ENCODE results near the gene MYBPC2.
"Not testable (repeated sequence)": the region's sequence is repeated elsewhere in the genome, so short reads cannot be mapped to it uniquely, and the experiment has no call there.

Gene MYBPC2

DNA sequence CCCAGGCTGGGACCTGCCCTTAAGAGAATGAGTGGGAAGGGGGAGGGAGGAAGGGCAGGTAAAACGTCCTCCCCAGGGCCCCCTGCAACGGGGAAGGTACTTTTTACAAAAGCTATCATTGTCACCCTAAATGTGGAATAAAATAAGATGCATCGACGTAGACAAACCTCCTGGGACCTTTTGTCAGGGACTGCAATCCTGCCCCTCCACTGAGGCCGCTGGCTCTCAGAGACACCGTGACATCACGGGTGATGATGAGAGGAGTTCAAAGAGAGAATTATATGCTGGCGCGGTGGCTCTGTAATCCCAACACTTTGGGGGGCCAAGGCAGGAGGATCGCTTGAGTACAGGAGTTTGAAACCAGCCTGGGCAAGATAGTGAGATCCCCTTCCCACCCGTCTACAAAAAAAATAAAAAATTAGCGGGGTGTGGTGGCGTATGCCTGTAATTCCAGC lies 1.8 kb upstream of the MYBPC2 start:
- no peak for DNase-seq

DNA sequence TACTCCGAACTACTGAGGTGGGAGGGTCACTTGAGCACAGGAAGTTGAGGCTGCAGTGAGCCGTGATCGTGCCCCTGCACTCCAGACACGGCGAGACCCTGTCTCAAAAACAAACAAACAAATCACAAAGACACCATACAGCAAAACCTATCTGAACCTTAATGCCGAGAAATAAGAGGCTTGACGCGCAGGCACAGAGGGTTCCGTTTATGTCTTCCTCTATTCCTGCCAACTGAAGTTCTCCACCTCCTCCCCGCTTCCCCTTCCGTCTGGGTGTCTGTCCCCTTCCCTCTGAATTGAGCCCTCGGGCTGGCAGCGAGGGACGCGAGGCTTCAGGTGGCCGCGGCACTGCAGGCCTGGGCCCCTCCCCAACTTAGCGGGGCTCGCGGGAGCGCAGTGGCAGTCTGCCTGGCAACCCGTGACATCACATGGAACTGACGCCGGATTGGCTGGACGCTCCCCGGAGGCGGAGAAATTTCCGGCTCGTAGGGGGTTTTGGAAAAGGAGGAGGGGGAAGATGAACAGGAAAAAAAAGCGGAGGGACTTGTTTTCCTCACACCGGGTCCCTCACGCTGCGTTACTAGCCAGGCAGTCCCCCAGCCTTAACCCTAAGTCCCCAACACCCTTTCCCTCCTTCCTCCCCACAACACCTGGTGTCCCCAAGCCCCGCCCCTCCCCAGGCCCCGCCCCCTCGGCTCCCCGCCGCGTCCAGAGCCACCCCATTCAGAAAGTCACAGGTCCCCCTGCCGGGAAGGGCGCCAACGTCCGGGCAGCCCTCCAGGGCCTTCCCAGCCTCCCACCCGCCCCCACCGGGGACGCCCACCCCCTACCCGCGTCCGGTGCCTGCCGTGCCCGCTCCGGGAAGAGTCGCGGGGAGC lies 1.1 kb upstream of the MYBPC2 start:
- peak; percentile 67 to 77 for DNase-seq

DNA sequence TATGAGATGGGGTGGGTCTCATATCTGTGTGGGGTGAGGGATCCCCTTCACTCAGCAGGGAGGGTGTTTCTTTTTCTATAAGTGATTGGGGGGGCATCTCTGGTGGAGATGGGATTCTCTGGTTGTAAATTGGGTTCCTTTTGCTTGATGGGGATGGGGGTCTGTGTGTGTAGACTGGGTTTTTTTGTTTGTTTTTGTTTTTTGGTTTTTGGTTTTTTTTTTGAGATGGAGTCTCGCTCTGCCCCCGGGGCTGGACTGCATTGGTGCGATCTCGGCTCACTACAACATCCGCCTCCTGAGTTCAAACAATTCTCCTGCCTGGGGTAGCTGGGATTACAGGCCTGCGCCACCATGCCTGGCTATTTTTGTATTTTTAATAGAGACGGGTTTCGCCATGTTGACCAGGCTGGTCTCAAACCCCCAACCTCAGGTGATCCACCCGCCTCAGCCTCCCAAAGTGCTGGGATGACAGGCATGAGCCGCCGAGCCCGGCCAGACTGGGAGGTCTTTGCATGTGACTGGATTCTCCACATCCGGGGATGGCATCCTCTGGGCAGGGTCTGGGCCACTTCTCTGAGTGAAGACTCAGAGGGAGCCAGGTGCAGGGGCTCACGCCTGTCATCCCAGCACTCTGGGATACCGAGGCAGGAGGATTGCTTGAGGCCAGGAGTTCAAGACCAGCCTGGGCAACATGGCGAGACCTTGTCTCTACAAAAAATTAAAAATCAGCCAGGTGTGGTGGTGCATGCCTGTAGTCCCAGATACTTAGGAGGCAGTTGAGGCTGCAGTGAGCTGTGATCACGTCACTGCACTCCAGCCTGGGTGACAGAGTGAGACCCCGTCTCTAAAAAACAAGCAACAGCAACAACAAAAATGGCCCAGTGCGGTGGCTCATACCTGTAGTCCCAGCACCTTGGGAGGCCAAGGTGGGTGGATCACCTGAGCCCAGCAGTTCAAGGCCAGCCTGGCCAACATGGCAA lies 799 bp downstream of the MYBPC2 start:
- DNase-seq = no peak

DNA sequence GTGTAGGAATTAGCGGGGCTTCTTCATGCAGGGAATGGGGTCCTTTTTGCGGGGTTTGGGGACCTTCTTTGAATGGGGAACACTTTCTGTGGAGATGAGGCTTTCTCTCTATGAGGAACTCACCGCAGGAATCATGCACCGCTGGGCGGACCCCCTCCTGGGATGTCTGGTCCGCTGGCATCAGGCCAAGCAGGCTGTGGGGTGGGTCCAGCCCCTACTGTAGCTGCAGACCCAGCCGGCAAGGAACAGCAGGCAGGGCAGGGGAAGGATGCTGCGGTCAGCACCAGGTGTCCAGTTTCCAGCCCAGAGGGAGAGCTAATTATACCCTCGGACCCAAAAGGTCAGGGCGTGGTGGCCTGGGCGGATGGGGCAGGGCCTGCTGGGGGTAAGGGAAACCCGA lies 1.8 kb downstream of the MYBPC2 start:
- no peak for DNase-seq

DNA sequence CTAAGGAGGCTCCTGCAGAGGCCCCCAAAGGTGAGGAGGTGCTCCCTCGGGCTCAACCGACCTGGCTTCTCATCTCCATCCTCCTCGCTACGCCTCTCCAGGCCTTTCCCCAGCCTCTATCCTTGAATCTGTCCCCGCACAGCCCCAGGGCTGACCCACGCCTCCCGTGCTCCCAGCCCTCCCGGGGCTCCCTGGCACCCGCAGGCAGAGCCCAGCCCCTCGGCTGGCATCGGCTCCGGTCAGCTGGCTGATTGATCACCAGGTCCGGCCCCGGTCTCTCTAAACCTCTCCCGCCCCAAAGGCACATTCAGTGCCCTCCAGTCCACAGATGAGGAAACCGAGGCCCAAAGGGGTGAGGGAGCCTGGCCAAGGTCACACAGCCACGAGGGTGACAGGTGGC lies 2.5 kb downstream of the MYBPC2 start:
- no peak for DNase-seq

DNA sequence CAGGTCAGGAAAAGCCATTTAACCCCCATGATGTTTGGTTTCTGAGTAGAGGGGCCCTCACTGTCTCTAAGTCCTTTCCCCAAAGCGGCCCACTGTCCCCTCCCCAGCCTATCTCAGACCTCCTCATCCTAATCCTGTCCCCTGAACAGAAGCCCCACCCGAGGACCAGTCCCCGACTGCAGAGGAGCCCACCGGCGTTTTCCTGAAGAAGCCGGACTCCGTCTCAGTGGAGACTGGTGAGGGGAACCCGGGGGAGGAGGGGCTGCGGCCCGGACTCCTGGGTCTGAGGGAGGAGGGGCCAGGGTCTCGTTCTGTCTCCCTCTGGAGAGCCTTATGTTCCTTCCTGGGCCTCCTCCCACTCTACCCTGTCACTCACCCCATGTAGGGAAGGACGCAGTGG lies 2.9 kb downstream of the MYBPC2 start:
- no peak for DNase-seq

DNA sequence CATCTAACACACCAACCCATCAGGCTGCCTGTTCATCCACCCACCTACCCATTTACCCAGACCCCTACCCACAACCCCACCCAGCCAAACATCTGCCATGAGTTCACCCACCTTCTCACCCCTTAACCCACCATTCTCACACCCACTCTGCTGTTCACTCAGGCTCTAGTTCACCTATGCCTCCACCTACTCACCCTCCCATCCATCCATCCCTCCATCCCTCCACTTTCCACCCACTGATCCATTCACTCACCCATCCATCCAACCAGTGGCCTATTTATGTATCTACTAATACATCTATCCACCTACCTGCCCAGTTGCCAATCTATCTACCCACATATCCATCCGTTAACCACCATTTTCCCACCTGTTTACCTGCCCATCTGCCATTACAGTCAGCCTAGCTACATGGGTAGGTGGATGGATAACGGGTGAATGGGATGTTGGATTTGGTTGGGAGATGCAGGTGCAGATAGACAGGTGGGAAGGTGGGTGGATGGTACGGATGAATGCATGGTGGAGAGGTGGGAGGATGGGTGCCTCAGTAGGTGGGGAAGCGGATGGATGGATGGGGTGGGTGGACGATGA lies 5.3 kb downstream of the MYBPC2 start:
- no peak for DNase-seq

DNA sequence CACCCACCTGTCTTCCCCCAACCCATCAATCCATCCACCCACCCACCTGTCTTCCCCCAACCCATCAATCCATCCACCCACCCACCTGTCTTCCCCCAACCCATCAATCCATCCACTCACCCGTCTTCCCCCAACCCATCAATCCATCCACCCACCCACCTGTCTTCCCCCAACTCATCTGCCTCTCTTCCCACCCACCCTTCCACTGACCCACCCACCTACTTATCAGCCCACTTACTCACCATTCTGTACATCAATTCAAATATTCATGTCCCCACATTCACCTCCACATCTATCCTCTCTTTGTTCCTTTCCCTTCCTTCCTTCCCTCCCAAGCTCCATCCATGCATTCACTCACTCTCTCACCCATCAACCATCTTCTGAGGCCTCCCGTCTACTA lies 6.4 kb downstream of the MYBPC2 start:
- not testable (repeated sequence) for DNase-seq

DNA sequence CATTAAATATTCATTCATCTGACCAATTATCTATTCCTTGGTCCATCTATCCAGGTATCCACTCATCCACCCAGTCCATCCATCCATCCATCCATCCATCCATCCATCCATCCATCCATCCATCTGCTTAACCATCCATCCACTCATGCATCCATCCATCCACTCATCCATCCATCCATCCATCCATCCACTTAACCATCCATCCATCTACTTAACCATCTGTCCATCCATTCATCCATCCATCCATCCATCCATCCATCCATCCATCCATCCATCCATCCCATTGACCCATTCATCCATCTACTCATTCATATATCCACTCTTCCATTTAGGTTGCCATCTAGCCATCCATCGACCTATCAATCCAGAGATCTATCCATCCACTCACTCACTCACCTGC lies 11.4 kb downstream of the MYBPC2 start:
- DNase-seq = no peak

DNA sequence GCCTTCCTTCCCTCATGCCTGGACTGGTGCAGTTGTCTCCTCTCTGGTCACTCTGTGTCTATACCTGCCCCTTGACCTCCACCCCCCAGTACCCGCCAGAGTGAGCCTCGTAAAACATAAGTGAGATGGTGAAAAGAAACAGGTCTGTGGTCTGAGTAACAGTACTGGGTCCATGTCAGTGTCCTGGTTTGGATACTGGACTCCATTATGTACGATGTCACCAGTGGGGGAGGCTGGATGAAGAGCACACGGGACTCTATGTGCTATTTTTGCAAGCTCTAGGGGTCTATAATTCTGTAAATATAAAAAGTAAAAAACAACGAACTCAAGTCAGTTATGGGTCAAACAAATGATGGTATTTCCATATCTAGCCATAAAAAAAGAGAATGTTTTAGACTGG lies 14.4 kb downstream of the MYBPC2 start:
- DNase-seq = no peak

DNA sequence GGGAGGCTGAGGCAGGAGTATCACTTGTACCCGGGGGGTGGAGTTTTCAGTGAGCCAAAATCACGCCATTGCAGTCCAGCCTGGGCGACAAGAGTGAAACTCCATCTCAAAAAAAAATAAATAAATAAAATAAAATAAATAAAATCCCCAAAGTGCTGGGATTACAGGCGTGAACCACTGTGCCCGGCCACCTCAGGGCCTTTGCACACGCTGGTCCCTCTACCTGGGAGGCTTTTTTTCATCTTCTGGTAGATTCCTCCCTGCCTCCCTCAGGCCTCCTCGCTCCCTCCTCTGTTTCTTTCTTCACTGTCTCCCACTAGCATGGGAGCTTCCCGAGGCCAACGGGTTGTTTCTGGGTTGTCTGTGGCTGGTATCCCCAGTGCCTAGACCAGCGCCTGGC lies 15.1 kb downstream of the MYBPC2 start:
- no peak for DNase-seq

DNA sequence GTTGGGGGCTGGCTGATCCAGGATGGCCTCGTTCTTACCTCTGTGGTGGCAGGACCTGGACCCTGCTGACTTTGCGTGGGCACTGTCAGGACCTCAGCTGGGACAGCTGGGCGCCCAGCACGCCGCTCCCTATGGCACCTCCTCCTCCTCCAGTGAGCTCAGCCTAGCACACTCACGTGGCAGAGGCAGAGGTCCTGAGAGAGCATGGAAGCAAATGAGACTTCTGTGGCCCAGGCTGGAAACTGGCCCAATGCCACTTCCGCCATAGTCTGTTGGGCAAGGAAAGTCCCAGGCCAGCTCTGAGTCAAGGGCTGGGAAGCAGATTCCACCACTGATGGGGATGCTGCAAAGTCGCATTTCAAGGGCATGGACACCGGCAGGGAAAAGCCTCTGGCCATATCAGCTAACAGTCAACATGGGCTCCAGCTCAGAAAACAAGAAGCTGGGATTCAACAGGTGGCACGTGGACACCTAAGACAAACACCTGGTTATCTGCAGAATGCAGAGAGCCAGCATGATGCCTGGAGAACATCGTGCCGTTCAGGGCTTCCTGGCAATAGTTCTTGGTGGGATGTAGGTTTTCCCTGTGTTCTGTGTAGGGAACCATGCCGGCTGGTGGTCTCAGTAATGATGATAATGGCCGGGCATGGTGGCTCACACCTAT lies 16.7 kb downstream of the MYBPC2 start:
- no peak for DNase-seq

DNA sequence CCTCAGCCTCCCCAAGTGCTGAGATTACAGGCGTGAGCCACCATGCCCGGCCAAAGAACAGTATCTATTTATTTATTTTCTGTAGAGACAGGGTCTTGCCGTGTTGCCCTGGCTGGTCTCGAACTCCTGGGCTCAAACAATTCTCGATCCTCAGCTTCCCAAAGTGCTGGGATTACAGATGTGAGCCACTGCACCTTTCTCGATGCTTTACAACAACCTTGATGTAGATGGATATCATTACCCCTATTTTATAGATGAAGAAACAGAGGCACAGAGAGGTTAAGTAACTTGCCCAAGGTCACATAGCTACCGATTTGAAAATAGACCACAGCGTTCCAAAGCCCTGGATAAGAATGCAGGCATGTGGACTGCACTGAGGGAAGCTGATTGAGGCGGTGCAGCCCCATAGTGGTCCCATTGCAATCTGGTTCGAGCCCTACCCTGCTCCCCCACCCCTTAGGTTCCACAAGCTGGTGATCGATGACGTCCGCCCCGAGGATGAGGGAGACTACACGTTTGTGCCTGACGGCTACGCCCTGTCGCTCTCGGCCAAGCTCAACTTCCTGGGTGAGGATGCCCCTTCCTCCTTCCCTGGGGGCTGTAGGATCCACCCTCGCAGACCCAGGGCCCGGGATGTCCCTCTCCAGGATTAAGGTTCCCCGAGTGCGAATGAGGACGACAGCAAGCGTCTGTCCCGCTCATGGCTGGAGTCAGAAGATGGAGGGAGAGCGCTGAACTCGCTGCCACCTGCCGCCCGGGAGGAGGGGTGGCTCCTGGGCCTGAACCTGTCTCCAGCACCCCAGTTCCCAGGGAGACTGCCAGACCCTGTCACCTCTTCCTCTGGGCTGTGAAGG lies 17.9 kb downstream of the MYBPC2 start:
- DNase-seq = no peak

DNA sequence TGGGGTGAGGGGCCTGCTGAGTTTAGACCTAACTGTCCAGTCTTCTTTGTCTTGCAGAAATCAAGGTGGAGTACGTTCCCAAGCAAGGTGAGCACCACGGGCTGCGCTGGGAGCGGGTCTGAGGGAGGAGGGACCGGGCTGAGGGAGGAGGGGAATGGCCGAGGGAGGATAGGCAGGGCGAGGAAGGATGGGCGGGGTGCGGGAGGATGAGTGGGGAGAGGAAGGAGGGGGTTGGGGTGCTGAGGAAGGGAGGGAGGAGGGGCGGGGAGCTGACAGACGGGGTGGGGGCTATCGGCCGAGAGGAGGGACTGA lies 18.5 kb downstream of the MYBPC2 start:
- DNase-seq = no peak

DNA sequence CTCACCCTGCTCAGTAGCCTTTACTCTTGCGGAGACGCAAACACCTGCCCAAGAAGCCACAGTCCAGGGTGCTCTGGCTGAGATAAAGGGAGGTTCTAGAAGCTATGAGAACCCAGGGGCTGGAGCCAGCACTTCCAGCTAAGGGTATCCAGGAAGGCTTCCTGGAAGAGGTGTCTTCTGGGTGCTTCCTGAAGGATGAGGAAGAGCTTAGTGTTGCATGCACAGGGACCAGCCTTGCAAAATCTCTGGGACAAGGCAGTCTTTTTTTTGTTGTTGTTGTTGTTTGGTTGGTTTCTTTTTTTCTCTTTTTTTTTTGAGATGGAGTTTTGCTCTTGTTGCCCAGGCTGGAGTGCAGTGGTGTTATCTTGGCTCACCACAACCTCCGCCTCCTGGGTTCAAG lies 20.6 kb downstream of the MYBPC2 start:
- no peak for DNase-seq

DNA sequence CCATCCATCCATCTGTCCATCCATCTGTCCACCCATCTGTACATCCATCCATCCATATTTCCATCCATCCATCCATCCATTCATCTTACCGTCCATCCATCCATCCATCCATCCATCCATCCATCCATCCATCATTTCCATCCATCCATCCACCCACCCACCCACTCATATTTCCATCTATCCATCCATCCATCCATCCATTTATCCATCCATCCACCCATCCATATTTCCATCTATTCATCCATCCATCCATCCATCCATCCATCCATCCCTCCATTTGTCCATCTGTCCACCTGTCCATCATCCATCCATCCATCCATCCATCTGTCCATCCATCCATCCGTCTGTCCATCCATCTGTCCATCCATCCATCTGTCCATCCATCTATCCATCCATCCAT lies 23.3 kb downstream of the MYBPC2 start:
- no peak for DNase-seq

DNA sequence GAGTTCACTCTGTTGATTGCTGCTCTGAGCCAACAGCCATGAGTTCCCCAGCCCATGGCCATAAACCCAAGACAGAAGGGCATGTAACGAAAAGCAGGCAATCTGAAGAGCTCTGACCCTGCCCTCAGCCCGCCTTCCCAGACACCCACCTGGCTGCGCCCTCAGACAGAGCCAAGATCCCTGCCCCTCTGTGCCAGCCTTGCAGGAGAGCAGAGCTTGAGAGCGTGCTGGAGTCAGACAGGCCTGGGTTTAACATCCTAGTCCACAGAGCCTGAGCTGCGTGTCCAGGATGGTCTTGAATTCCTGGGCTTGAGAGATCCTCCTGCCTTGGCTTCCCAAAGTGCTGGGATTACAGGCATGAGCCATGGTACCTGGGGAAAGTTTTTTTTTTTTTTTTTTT lies 24.6 kb downstream of the MYBPC2 start:
- DNase-seq = no peak

DNA sequence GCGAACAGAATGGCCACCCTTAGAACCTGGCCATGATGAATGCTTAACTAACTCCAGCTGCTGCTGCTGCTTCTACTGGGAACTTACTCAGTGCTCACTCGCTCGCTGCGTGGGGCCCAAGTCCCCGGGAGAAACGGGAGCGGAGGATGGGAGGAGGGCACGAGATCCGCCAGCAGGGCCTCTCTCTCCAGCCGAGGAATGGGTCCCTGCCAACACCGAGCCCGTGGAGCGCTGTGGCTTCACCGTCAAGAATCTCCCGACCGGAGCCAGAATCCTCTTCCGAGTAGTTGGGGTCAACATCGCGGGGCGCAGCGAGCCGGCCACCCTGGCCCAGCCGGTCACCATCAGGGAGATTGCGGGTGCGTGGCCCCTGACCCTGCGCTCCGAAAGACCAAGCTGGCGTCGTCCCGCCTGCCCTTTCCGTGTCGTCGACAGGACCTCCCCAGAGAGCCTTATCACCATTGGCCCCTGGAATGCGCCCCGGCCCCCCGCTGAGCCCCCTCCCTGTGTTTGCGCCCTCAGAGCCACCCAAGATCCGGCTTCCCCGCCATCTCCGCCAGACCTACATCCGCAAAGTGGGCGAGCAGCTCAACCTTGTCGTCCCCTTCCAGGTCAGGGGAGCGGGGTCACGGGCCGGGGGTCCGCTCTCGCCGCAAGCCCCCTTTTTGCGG lies 25.8 kb downstream of the MYBPC2 start:
- DNase-seq = no peak

DNA sequence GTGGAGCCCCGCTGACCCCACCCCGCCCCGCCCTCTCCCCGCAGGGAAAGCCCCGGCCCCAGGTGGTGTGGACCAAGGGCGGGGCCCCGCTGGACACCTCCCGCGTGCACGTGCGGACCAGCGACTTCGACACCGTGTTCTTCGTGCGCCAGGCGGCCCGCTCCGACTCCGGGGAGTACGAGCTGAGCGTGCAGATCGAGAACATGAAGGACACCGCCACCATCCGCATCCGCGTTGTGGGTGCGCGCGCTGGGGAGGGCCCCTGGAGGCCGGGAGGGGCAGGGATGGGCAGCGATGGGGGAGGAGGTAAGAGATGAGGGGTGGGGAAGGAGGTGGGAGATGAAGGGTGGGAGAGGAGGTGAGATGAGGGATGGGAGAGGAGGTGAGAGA lies 26.4 kb downstream of the MYBPC2 start:
- no peak for DNase-seq

DNA sequence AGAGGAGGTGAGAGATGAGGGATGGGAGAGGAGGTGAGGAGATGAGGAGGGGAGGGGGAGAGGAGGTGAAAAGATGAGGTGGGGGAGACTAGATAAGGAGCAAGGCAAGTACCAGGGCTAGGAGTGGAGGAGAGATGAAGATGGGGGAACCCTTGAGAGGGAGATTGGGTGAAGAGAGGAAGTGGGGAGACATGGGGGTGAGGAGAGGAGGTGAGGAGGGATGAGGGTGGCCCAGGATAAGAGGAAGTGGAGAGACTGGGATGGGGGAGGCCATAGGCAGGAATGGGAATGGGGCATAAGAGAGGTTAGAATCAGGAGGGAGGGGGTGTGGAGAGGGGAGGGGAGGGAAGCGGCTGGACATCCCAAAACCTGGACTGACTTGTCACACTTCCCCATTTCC lies 26.9 kb downstream of the MYBPC2 start:
- no peak for DNase-seq

DNA sequence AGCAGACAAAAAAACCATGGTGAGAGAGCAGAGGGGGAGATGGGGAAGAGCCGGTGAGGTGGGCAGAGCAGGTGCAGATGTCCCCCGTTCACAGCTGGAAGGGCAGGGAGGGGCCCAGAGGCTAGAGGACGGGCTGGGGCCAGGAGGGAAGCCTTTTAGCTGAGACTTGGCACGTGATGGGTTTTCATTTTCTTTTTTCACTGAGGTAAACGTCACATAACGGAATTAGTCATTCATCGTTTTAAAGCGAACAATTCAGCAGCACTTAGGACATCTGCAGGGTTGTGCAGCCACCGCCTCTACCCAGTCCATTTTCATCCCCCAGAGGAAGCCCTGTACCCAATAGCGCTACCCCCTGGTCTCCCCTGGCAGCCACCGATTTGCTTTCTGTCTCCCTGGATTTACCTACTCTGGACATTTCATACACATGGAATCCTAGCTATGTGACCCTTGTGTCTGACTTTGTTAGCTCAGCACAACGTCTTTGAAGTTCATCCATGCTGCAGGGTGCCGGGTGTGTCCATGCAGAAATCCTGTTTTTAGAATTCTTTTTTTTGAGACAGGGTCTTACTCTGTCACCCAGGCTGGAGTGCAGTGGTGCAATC lies 27.6 kb downstream of the MYBPC2 start:
- DNase-seq = no peak

All from NCI-H2081 (cell line).